ENCODE results near the gene CAV3. TPM values are rescaled to one million over a fixed set of nuclear protein-coding genes. Genes with fewer than 3 reads are reported as not detected.

Gene CAV3
- total RNA-seq, result not detected in 2 replicates

DNA sequence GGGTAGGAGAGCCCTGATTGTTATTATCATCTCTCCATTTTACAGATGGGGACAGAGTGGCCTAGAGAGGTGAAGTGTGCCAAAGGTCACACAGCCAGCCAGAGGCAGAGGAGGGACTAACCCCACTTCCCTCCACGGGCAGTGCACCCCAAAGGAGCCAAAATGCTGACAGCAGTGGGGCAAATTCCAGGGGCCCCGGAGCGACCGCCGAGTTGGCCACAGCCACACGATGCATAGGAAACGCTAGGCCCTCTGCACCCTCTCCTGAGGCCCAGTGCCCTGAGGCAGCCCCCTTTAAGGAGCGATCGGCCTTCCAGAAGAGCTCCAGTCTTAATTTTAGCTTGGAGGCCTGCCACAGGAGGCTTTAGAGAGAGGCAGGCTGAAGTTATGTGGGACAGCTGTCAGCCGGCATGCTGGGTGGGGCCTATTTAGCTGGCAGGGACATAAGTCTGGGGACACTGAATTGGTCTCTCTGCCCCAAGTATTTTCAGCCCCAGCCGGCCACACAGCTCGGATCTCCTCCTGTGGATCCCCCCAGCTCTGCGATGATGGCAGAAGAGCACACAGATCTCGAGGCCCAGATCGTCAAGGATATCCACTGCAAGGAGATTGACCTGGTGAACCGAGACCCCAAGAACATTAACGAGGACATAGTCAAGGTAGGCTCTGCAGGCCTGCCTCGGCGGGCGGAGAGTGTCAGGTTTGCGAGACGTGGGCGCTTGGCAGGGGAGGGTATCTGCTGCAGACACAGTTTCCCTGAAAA is at the start of gene CAV3:
TSS of gene CAV3 (plus strand) at position 471 of the 763 bp plus-strand sequence. CDS start at position 546, 75 bp downstream.

DNA sequence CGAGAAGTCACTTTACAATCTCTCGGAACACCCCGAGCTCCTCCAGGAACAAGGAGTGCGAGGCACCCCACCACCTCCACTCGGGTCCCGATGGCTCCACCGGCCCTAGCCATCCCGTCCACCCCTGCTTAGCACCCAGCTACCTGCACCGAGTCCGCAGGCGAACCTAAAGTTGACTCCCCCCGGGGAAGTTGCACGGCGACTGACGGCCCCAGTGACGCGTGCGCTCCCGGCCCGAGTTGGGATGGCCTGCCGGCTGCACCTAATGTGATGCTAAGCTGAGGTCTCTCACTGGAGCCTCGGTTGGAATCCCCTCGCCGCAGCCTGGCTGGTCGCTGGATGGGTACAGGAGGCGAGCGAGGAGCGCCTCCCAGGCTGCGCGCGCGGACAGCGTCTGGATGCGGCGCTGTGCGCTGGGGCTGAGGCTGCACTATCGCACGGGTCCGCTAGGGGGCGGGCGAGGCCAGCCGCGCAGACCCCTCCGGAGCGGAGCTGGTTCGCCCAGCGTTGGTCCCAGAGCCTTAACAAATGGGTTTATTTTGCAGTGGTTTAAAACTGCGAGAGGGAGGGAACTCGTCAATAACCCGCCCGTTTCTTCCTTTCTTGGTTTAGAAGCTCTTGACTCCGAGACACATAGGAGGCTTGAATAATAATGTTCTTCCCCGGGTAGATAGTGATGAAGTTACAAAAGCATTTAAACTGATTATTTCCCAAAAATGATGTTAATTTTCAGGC is 35.7 kb downstream of the CAV3 start, which contains the start of gene OXTR:
TSS of gene OXTR (minus strand) at position 526 of the 735 bp plus-strand sequence. CDS start 1,426 bp downstream, outside the sequence.

Other genes starting within 250 kb of the CAV3 start
- gene LMCD1, start 232.0 kb upstream of the CAV3 start, total RNA-seq, result 25.2 and 25.8 TPM in 2 replicates
- 0.10 TPM in 1 of 2 replicates, not detected in the other for gene SSUH2, start 89.0 kb upstream of the CAV3 start, total RNA-seq
- gene OXTR, start 35.8 kb downstream of the CAV3 start, total RNA-seq, result 0.29 and 0.65 TPM in 2 replicates
- 11.1 and 19.6 TPM in 2 replicates for gene RAD18, start 229.7 kb downstream of the CAV3 start, total RNA-seq

Data from vein endothelial cell (primary cell).